DMS79 (cell line): ENCODE results near the gene TRAPPC3.

Experiments used
- DNase-seq: peaks from one replicate; lab custom pipeline; 2025; lab: John Stamatoyannopoulos, UW

Gene TRAPPC3

DNA sequence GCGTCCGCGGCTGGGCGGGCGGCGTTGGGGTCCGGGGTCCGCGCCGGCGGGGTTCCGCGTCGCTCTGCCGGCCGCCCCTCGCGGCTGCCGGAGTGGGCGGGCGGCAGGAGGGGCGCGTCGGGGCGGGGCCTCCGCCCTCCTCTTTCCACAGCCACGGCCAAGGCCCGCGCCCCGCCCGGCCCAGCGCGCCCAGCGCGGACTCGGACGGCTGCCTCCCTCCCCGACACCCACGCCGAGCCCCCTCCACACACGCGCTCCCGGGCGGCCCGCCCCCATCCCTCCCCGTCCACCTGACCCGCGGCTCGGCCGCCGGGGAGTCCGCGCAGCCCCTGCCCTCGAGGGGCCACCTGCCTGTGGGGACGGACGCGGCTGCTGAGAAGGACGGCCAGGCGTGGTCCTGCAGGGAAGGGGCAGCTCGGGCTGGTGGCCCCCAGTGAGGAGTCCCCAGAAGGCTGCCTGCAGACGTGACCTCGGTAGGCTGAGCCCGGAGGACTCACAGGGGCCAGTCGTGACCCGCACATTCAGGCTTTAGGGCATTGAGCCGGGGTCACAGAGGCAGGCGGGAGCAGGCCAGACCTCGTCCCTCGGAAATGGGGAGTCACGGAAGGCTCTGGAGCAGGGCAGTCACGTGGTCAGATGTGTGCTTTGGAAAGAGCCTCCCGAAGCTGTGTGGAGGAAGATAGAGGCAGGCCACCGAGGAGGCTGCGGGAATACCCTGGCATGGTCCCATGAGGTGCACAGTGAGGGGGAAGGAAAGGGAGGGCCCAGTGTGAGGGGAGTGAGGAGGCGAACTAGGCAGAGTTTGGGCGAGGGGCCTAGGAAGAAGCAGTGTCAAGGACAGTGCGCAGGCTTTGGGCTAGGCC lies 23.9 kb downstream of the TRAPPC3 start, which contains the start of gene COL8A2:
COL8A2 (minus strand) TSS at position 94 of the 863 bp plus-strand sequence. CDS start 24,980 bp downstream, outside the sequence.
- no peak for DNase-seq

DNA sequence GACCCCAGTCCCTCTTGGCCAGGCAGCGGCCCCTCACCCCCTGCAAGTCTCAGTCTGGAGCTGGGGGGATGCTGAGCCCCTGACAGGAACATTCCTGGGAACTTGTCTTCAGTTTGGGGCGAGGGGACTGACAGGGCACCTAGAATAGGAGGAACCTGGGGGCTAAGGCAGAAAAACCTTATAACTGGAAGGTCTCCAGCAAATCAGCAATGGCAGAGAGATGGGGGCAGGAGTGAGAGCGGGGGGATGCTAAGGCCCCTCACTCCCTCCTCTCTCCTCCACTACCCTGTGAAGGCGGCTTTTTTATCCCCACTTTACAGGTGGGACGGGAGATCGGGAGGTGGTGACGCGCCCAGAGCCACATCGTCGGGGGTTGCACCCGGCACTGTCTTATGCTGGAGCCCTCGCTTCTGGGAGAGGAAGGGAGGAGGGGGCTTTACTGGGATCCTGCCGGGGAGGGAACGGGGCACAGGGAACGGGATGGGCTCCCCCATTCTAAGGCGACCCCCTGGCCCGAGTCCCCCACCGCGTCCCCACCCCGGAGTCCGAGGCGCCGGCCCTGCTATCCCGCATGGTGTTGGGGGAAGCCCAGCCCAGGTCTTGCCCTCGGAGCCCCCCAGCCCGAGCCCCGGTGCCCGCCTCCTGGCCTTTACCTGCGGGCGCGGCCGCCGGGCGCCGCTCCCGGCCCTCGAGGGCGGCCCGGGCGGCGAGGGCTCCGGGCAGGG lies 24.7 kb downstream of the TRAPPC3 start:
- DNase-seq, result no peak

DNA sequence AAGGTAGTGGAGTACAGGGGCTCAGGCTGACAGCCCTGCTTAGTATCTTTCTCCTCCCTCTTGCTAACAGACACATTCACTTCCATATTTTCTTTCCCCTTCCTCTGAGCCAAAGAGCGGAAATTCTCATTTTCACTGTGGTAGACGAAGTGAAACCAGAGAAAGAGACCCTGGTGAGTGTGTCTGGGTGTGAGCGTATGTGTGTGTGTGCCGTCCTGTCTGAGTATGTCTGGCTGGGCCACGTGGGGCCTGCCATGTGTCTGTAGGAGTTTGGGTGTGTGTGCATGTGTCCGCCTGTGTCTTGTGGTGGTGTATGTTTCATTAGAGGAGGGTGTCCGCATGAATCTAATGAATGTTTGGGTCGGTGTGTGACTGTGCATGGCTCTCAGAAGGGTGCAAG lies 25.9 kb downstream of the TRAPPC3 start:
- no peak for DNase-seq

DNA sequence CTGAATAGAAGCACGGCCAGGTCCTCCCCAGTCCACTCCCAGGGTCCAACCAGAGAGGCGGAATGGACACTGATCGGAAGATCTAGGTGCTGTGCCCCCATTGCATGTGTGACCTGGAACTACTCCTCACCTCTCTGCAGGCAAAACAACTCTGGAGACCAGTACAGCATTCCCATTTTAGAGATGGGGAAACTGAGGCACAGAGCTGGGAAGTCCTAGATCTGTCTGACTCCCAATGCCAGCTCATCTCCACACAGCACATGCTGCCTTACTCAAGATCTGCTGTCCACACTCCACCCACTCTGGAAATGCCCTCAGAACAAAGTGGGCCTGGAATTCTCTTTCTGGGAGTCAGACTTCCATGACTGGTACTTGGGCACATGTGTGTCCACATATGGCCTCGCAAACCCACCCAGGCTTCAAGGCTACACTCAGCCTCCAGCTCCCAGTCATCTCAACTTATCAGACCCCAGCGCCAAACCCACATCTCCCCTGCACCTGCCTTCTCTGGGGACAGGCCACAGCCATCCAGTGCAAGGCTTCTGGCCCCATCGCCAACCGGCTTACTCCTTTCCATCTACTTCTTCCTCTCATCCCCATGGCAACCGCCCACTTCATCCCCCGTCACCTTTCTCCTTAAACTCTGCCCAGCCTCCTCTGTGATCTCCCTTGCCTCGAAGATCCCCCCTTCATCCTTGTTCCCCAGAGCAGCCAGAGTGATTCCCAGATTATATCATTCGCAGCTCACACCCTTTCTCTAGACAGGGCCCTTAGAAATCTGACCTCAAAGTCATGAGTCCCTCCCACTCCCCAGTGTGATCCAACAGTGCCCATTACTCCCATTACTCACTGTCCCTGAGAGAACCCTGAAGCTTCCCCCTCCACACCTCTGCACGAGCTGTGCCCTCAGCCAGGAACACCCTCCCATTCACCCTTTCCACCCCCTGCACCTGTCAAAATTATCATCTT lies 26.9 kb downstream of the TRAPPC3 start:
- no peak for DNase-seq

DNA sequence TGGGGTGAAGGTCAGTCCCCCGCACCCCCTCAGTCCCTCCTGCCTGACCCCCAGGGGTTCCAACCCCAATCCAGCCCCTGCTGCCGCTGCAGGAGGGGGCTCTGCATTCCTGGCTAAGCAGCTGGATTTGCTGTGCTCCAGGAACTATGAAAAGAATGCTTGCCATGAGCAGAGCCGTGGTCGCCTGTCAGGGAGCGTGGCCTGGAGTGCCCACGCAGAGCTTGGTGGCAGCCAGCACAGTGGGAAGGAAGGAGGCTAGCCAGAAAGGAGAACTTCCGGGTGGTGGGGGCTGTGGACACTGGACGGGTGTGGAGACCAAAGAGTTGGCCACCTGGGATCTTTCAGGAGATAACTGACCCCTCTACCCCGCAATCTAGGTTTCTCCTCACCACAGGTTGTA lies 29.8 kb downstream of the TRAPPC3 start:
- DNase-seq, result no peak

DNA sequence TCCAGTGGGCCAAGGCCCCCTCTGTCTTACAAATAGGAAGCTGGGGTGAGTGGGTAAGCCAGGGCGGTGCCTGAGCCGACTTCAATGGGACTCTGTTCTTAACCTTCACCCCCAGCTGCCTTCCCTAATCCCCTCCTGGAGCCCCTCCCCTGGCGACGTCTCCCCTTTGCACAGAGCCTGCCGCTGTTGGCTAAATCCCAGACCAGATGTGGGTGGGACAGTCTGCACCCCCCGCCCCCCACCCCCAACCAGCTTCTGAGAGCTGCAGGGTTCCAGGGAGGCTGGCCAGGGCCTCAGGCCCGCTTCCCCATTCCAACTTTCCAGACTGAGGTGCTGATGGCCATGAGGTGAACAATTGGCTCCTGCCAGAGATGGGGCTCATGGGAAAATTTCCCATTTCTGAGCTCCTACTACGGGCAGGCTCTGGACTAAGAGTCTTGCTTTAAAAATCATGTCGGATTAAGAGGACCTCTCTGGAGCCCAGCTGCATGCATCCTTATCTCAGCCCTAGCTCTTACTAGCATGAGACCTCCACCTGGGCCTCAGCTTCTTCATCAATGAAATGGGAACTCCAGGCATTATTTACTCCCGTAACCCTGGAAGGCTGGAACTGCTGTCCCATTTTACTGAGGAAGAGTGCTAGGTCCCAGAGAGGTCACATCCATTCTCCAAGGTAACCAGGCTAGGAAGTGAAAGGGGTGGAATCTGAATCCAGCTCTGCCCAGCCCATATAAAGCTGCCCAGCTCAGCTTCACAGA lies 30.7 kb downstream of the TRAPPC3 start:
- DNase-seq, result no peak

DNA sequence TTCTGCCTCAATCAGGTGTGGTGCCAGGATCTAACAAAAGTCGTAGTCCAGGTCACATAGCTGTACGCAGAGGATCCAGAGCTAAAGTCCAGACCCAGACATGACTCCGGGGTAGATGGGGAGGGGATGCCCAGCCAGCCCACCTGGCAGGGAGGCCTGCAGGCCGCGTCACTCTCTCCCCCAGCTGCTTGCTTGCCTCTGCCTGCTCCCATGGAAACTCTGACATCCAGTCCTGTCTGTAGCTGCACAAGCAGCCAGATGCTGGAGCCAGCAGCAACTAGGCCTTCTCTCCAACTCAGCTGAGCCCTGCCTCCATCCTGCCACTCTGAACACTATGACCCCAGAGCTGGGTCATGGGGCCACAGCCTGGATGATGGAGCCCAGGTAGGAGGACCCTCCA lies 32.4 kb downstream of the TRAPPC3 start:
- DNase-seq, result no peak

DNA sequence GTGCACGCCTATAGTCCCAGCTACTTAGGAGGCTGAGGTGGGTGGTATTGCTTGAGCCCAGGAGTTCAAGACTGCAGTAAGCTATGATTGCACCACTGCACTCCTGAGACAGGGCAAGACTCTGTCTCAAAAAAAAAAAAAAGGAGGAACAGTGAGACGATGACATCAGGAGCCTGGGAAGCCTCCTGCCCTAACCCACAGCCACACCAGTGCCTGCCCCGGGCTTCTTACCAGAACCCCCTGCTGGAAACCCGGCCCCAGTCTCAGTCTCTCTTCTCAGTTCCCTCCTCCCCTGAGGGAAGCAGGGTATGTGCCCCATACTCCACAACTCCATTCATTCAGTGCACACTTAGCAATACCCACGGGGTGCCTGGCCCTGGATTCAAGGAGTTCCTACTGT lies 33.4 kb downstream of the TRAPPC3 start:
- DNase-seq, result no peak

DNA sequence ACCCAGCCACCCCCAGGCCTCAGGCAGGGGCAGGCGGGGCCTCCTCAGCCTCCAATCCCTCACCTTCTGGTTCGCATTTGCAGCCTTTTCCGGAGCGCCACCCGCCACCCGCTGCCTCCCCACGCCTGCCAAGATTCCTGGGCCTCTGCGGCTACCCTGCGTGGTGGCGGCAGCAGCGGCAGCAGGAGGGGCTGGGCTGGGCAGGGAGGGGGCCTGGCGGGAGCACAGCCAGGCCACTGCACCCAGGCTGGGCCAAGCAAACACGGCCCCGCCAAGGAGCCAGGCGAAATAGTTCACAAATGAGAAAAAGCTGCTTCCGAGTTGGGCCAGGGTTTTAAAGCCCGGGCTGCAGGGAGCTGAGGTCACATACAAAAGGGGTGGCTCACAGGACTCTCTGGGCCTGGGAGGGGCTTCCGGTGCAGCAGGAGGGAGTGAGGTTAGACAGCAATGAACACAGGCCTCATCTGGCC lies 34.1 kb downstream of the TRAPPC3 start:
- DNase-seq, result no peak

DNA sequence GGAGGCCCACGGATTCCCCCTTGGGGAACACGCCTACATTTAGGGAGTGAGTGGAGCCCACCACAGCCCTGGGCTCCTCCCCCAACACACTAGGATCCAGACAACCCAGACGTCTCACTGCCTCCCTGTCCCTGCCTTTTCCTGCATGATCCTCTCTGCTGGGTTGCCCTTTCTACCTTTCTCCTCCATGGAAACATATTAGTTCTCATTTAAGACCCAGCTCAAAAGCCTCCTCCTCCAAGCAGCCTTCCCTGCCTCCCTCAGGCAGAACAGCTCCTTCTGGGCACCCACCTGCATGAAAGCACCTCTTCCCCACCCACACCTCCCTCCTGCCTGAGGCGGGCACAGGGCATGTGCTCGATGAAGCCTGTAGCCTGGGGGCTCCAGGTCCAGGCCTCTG lies 34.9 kb downstream of the TRAPPC3 start:
- DNase-seq, result no peak

DNA sequence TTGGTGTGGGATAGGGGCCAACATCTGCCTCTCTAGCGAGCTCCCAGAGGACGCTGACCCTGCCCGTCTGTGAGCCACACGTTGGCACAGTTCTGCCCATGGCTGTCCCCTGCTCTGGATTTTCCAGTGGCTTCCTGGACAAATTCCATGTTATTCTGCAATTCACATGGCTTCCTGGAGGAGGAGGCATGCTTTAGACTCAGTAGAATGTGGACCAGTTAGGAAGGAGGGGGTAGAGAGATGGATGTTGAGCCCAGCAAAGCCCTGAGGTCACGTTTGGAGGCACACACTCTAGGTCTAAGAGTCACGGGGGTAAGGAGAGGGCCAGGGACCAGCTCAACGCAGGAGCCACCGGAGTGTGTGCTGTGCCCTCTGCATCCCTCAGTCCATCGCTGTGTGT lies 36.5 kb downstream of the TRAPPC3 start:
- DNase-seq, result no peak

DNA sequence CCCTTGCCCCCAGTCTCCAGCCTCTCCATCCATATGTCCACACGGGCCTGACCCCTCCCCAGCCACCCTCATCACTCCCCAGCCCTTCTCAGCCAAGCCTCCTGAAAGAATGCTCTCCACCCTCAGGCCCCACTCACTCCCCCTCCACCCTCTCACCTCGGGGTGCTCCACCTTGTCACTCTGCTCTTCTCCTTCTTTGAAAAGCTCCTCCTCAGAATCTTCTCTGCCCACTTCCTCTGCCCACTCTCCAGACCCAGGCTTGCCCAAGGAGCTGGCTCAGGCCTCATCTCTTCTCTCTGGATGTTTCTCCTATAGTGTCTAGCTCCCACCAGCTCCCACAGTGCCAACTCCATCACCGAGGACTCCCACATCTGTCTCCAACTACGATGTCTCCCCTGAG lies 38.1 kb downstream of the TRAPPC3 start:
- no peak for DNase-seq

DNA sequence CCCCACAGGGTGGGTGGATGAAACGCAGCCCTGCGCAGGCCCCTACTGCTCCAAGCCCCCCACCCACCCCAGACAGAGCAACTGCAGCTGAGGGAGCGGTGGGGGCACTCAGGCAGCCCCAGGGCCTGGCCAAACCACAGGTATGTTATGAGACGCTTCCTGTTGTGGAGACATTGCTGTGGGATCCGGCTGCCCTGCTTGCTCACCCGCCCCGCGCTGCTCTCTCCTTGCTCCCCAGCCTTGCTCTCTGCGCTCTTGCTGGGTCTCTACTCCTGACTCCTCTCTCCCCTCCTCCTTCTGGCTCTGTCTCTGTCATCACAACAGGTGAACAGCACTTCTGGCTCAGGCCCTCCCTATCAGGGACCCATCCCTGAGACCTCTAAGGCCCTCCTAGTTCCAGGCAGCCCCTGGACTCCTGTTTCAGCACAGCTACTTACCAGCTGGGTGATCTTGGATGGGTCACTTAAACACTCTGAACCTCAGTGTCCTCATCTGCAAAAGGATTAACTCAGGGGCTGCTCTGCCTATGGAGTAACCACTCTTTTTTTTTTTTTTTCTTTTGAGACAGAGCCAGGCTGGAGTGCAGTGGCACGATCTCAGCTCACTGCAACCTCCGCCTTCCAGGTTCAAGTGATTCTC lies 40.1 kb downstream of the TRAPPC3 start:
- no peak for DNase-seq

DNA sequence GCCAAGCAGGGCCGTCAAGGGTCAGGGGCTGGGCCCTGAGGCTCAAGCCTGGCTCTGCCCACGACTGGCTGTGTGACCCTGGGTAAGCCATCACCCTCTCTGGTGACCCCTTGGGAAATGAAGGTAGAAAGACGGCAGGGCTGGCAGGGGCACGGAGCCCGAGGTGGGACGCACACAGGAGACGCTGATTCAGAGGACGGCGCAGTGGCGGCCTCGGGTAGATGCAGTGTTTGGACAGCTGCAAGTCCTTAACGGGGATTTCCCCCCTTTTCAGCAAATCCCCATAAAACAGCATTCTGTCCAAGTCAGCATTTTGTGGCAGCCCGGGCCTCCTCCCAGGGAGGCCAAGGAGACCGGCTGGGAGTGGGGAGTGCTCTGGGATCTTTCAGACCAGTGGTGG lies 41.0 kb downstream of the TRAPPC3 start:
- DNase-seq, result no peak

DNA sequence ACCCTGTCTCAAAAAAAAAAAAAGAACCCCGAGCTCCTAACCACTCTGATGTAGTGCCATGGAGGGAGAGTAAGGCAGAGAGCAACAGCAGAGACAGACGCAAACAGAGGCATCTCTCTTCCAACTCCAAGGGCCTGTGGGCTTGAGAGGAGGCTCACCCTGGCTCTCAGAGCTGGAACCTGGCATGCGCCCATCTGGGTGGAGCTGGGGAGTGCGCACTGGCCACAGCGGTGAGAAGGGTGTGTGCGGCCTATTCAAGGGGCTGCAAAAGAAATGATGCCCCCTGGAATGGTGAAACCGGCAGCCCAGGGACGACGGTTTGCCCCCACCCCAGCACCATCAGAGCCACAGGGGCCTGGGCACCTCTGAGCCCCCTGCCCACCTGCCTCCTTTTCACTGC lies 41.9 kb downstream of the TRAPPC3 start:
- DNase-seq, result no peak

DNA sequence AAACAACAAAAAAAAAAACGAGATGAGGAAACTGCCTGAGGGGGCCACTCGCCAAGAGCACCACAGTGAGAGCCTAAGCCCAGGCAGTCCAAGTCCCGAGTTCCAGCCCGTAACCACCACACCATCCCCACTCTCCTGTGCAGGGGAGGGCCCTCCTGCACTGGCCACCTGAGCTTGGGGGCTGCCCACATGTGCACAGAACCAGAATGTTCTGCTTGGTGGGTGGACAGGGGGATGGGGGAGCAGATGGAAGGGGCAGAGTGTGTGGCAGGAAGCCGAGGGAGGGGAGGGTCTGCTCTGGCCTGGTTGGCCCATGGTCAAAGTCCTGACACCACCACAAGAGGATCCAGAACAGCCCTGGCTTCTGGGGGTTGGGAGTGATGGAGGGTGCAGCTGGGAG lies 43.0 kb downstream of the TRAPPC3 start:
- no peak for DNase-seq

DNA sequence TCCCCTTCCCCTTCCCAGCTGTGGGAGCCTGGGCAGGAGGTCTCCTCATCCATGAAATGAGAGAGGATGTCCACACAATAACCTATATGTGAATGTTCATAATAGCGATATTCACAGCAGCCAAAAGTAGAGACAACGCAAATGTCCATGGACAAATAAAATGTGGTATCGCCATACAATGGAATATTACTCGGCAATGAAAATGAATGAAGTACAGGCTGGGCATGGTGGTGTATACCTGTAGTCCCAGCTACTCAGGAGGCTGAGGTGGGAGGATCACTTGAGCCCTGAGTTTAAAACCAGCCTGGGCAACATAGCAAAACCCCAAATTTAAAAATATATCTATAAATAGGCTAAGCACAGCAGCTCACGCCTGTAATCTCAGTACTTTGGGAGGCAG lies 47.7 kb downstream of the TRAPPC3 start:
- no peak for DNase-seq

DNA sequence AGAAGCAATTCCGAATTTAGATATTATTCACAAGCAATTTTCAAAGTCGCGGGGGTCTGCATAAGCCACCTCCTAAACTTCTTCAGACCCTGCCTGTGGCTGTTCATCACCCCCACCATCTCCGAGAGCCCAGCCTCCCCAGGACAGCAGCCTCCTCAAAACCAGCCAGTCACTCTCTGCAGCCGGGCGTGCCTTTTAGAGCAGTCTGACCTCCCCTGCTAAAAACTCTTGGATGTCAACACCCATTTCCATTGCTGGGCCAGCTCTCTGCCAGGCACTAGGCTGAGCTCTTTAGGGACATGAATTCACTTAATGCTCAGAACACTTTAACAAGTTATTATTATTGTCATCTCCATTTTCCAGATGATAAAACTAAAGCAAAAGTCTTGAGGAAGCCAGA lies 48.9 kb downstream of the TRAPPC3 start:
- no peak for DNase-seq

DNA sequence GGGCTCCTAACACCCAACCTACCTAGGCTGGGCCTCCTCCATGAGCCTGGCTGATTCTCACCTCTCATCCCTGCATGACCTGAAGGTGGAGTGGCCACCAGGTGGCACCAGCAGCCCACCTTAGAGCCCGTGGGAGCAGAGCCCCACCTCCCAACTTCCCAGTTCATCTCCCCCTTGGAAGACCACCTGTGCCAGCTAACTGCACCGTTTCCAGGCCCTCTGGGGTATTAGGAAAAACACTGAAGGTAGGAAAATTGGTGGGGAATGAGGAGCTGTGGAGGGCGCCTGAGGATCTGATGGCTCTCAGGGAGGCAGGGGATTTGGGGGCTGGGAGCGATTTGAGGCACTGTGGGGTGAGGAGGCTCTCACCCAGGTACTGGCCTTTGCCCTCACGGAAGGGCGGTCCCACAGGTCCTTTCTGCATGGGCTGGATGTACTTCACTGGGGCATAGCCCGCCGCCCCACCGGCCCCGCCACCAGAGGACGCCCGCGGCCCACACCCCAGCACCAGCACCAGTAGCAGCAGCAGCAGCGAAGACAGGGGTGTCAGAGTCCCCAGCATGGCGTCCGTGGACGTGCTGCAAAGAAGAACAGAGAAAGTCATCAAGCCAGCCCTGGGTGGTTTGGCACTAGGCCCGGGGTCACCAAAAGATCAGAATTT lies 49.5 kb downstream of the TRAPPC3 start:
- peak; percentile 45 for DNase-seq

DNA sequence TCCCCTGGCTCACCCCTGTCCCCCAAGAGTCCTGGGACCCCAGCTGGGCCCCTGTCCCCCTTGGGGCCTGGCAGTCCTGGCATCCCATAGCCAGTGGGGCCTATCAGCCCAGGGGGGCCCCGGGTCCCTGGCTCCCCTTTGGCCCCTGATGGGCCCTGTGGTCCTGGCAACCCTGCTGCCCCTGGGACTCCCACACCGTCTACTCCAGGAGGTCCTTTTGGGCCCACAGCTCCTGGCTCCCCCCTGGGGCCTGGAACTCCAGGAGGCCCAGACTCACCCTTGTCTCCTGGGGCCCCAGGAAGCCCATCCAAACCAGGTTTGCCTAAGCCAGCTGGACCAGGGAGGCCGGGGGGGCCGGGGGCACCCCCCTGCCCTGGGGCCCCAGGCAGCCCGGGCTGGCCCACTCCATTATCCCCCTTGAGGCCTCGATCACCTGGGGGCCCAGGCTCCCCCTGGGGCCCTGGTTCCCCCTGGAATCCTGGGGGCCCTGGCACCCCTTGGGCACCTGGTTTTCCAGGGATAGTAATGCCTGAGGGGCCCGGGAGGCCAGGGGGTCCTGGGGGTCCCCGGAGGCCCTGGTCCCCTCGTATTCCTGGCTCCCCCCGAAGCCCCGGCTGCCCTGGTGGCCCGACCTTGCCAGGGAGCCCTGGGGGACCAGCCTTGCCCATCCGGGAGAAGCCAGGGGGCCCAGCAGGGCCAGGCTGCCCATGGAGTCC lies 50.5 kb downstream of the TRAPPC3 start:
- DNase-seq, result no peak
